Ammon's horn (tissue), 1 donor: Measurements from ENCODE around the gene ANTXR2.
"Not testable (repeated sequence)": the region's sequence is repeated elsewhere in the genome, so short reads cannot be mapped to it uniquely, and the experiment has no call there.

Experiments
- DNase-seq: peaks from one replicate; pipeline ENCODE4 v3.0.0-alpha.2; 2016; ENCODE audit warnings: low spot score

ANTXR2 gene

GRCh38 chr4:79918292-79918691 lies 154.7 kb downstream of the ANTXR2 start:
- no peak for DNase-seq

- DNase-seq: no peak
These were observed 155.8 kb downstream of the ANTXR2 start for GRCh38 chr4:79917246-79917645.

GRCh38 chr4:79915246-79915645 lies 157.8 kb downstream of the ANTXR2 start:
- DNase-seq: no peak

- DNase-seq: no peak
These were observed 159.4 kb downstream of the ANTXR2 start for GRCh38 chr4:79913581-79913980.

- DNase-seq: no peak
These were observed 166.0 kb downstream of the ANTXR2 start for GRCh38 chr4:79907001-79907400.

- DNase-seq: no peak
These were observed 166.7 kb downstream of the ANTXR2 start for GRCh38 chr4:79906303-79906702.

- DNase-seq: no peak
These were observed 167.8 kb downstream of the ANTXR2 start for GRCh38 chr4:79905212-79905611.

- DNase-seq: no peak
These were observed 168.7 kb downstream of the ANTXR2 start for GRCh38 chr4:79904331-79904730.

- DNase-seq: no peak
These were observed 172.8 kb downstream of the ANTXR2 start for GRCh38 chr4:79900182-79900581.

- DNase-seq: no peak
These were observed 173.5 kb downstream of the ANTXR2 start for GRCh38 chr4:79899481-79899880.

GRCh38 chr4:79898055-79898454 lies 175.0 kb downstream of the ANTXR2 start:
- DNase-seq: no peak

- DNase-seq: no peak
These were observed 175.9 kb downstream of the ANTXR2 start for GRCh38 chr4:79897174-79897573.

GRCh38 chr4:79893456-79893855 lies 179.6 kb downstream of the ANTXR2 start:
- no peak for DNase-seq

- DNase-seq: not testable (repeated sequence)
These were observed 184.0 kb downstream of the ANTXR2 start for GRCh38 chr4:79889026-79889425.

- DNase-seq: no peak
These were observed 186.5 kb downstream of the ANTXR2 start for GRCh38 chr4:79886557-79886956.

GRCh38 chr4:79886021-79886420 lies 187.0 kb downstream of the ANTXR2 start:
- no peak for DNase-seq

- no peak for DNase-seq
These were observed 189.7 kb downstream of the ANTXR2 start for GRCh38 chr4:79883290-79883689.

- DNase-seq: no peak
These were observed 190.2 kb downstream of the ANTXR2 start for GRCh38 chr4:79882806-79883205.

GRCh38 chr4:79881407-79881806 lies 191.6 kb downstream of the ANTXR2 start:
- no peak for DNase-seq

GRCh38 chr4:79877511-79877910 lies 195.5 kb downstream of the ANTXR2 start:
- no peak for DNase-seq

GRCh38 chr4:79875344-79875899 lies 197.6 kb downstream of the ANTXR2 start:
- DNase-seq: no peak

GRCh38 chr4:79874197-79874596 lies 198.8 kb downstream of the ANTXR2 start:
- DNase-seq: no peak

GRCh38 chr4:79872738-79873137 lies 200.3 kb downstream of the ANTXR2 start:
- no peak for DNase-seq

- DNase-seq: no peak
These were observed 201.1 kb downstream of the ANTXR2 start for GRCh38 chr4:79871961-79872360.
